Measurements from ENCODE around the gene SELENOO. TPM values are rescaled to one million over a fixed set of nuclear protein-coding genes. Genes with fewer than 3 reads are reported as not detected.
A peak's percentile ranks its signal among the peaks of the same experiment; 100 is the strongest.

SELENOO gene
- total and polyA plus RNA-seq, 2 experiments from 2014 or later: 31.6 to 37.7 TPM

DNA sequence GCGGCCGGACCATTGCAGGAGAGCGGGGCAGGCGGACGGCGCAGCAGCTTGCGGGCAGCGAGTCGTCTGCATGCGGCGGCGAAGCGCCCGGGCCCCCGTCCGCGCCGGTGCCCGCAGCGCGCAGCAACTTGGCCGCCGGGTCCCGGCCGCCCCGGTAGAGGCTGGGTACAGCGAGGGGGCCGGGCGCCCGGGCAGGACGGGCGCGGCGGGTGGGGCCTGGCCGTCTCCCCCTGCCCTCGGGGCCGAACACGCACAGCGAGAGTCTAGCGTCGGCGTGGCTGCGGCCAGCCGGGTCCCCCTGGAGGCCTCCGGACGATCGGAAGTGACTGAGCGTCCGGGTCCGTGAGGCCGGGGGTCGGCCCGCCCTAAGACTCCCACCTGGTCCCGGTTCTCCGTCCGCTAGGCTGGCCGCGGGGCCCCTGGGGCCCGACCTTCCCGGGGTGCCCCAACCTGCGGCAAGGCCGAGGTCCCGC lies 15.9 kb upstream of the SELENOO start:
- TF ChIP-seq CTCF (IDR thresholded peaks at IDR 0.05; ENCODE audit: poor library complexity): no peak
- Histone ChIP-seq H3K9me3 (ENCODE audit: low read depth) (no peaks in the 10 kb centered on the region), H3K79me2 (peaks cover 39% of the 10 kb centered on the region), H4K20me1 (ENCODE audit: insufficient read depth, poor library complexity, severe bottlenecking) (no peaks in the 10 kb centered on the region), H3K27ac (no peak overlapping the region), H3K4me3 (peak overlapping the region; percentile 52), H2AFZ (peak overlapping the region; percentile 92), H3K36me3 (replicated peaks; ENCODE audit: insufficient read depth, low read depth) (no peaks in the 10 kb centered on the region), H3K9me2 (replicated peaks; ENCODE audit: insufficient read depth) (no peaks in the 10 kb centered on the region), H3K4me1 (ENCODE audit: insufficient read depth) (peaks cover 37% of the 10 kb centered on the region), H3K27me3 (no peaks in the 10 kb centered on the region), H3K4me2 (peak overlapping the region; percentile 96)
- DNase-seq (ENCODE audit: low spot score): no peak
- 46% methylated on average over 44 of the region's 63 CpGs for WGBS (ENCODE audit: low lambda C conversion rate, missing lambda C conversion rate)

- H3K36me3 ChIP-seq (replicated peaks; ENCODE audit: insufficient read depth, low read depth): no peaks in the 10 kb centered on the region
- H3K4me3 ChIP-seq: peak within 1 kb of the TSS; percentile 83
- H3K27me3 ChIP-seq: no peaks in the 10 kb centered on the region
- no peak for TF ChIP-seq CTCF (IDR thresholded peaks at IDR 0.05; ENCODE audit: poor library complexity)
- peaks cover 43% of the 10 kb centered on the region for H3K4me1 ChIP-seq (ENCODE audit: insufficient read depth)
- DNase-seq (ENCODE audit: low spot score): peak; percentile 96
- 20% methylated on average over 34 of the region's 90 CpGs for WGBS (ENCODE audit: low lambda C conversion rate, missing lambda C conversion rate)
- peak within 1 kb of the TSS; percentile 99 for H3K4me2 ChIP-seq
- H3K9me3 ChIP-seq (ENCODE audit: low read depth): no peaks in the 10 kb centered on the region
- no peaks in the 10 kb centered on the region for H3K9me2 ChIP-seq (replicated peaks; ENCODE audit: insufficient read depth)
- H3K79me2 ChIP-seq: peaks cover 39% of the 10 kb centered on the region
- H4K20me1 ChIP-seq (ENCODE audit: insufficient read depth, poor library complexity, severe bottlenecking): no peaks in the 10 kb centered on the region
- H3K27ac ChIP-seq: peak within 1 kb of the TSS; percentile 1
- H2AFZ ChIP-seq: peak within 1 kb of the TSS; percentile 92
These were observed 15.3 kb upstream of the SELENOO start, which contains the start of gene TRABD for GRCh38 chr22:50185375-50186087. TRABD (plus strand) TSS chr22:50185913; CDS start chr22:50193061, 7,148 bp downstream.

DNA sequence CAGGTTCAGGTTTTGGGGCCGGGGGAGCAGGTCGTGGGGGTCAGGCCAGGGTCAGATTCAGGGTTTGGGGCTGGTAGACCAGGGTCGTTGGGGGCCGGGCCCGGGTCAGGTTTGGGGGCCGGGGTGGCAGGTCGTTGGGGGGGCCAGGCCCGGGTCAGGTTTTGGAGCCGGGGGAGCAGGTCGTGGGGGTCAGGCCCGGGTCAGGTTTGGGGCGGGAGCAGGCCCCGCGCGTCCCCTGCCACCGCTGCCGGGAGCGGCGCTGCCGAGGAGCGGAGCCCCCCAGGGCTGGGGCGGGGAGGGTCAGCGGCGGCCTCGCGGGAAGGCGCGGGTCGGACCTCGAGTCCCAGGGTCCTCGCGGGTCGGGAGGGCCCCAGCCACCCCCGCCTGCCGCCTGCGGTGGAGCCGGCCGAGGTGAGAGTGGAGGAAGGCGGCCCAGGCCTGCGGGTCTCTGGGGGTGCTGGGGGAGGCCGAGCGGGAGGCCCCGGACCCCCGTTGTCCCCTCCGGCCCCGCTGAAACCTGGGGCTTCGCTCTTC lies 14.6 kb upstream of the SELENOO start:
- peak overlapping the region; percentile 83 for H3K4me3 ChIP-seq
- peak overlapping the region; percentile 99 for H3K4me2 ChIP-seq
- H4K20me1 ChIP-seq (ENCODE audit: insufficient read depth, poor library complexity, severe bottlenecking): no peaks in the 10 kb centered on the region
- H3K79me2 ChIP-seq: peaks cover 41% of the 10 kb centered on the region
- no peak for DNase-seq (ENCODE audit: low spot score)
- H3K27me3 ChIP-seq: no peaks in the 10 kb centered on the region
- H3K9me3 ChIP-seq (ENCODE audit: low read depth): no peaks in the 10 kb centered on the region
- H2AFZ ChIP-seq: peak overlapping the region; percentile 62
- no peaks in the 10 kb centered on the region for H3K9me2 ChIP-seq (replicated peaks; ENCODE audit: insufficient read depth)
- peaks cover 50% of the 10 kb centered on the region for H3K4me1 ChIP-seq (ENCODE audit: insufficient read depth)
- H3K27ac ChIP-seq: peak overlapping the region; percentile 1
- no peak for TF ChIP-seq EZH2 (IDR thresholded peaks at IDR 0.05; ENCODE audit: borderline replicate concordance)
- TF ChIP-seq EZH2phosphoT487 (IDR thresholded peaks at IDR 0.05; ENCODE audit: low read depth, severe bottlenecking, unreplicated experiment): no peak
- TF ChIP-seq CTCF (IDR thresholded peaks at IDR 0.05; ENCODE audit: poor library complexity): no peak
- 0% methylated on average over 5 of the region's 47 CpGs for WGBS (ENCODE audit: low lambda C conversion rate, missing lambda C conversion rate)
- no peaks in the 10 kb centered on the region for H3K36me3 ChIP-seq (replicated peaks; ENCODE audit: insufficient read depth, low read depth)

Data from hepatocyte (in vitro differentiated cells).